Measurements from ENCODE around the gene TMEM108. TPM values are rescaled to one million over a fixed set of nuclear protein-coding genes. Genes with fewer than 3 reads are reported as not detected.

The TMEM108 gene
- total RNA-seq, 1 experiment from 2014 or later = 0.34 TPM

DNA sequence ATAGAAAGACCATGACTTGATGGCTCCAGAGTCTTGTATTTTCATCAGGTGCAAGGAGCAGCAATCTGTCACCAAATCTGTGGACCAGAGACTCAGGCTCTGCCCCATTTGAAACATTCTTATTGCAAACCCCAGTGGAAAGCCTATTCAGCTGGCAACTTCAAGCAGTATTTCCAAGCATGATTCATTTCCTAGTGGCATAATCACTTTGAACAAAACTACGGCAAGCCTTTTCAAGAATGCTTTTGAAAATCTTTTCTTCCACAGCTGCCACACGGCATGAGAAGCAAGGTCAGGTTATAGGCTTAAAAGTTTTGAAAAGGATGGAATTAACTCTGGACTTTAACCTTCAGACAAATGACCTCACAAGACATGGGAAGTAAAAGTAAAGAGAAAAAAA, 239.6 kb downstream of the TMEM108 start:
- no peak for DNase-seq (ENCODE audit: low read depth)

DNA sequence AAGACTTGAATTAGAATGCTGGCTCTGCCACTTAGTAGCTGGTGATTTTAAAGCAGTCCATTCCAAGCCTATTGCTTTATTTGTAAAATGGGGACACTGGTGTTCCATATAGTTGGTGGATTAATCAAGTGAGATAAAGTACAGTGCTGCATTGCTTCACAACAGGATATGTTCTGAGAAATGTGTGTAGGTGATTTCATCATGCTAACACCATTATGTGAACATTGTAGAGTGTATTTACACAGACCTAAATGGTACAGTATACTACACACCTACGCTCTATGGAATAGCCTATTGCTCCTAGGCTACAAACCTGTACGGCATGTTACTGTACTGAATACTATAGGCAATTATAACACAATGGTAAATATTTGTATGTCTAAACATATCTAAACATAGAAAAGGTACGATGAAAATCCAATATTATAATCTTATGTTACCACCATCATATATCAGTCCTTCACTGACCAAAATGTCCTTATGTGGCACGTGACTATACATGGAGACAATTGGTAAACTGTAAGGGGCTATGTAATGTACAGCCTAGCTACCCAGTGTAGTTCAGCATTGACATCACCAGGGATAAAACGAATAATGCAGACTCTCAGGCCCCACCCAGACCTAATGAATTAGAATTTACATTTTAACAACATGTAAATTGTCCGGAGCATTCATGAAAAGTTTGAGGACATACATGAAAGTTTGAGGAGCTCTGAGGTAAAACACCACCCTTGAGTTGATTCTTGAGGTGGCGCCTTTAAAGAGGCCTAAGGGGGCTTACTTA, 240.3 kb downstream of the TMEM108 start:
- DNase-seq (ENCODE audit: low read depth) = no peak

DNA sequence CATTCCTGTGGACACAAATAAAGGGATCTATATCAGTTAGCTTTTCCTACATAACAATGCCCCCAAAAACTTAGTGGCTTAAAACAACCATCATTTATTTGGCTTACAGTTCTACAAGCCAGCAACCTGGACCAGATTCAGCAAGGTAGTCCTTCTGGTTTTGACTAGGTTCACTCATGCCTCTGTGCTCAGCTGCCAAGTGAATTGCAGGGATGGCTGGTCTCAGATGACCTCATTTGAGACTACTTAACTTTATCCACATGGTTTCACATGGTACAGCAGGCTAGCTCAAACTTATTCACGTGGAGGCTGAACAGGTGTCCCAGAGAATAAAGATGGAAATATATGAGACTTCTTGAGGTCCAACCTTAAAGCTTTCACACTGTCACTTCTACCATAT, 242.4 kb downstream of the TMEM108 start:
- DNase-seq (ENCODE audit: low read depth) = no peak

DNA sequence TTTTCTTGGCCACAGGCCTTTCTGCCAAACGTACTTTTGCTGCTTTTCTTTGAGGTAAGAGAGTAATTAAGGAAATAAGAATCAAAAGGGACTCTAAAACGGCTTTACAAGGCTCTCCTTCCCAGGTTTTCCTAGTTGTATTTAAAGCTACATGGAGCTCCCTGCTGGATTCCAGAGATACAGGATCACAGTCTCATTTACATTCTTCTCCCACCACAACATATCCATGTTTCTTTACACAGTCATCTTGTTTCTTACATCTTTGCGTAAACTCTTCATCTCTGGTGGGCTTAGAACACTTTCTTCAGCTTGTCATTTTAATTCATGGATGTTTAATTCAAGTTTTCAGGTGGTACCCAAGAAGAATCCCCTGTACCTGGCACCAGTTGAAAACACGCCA, 244.0 kb downstream of the TMEM108 start:
- DNase-seq (ENCODE audit: low read depth) = no peak

DNA sequence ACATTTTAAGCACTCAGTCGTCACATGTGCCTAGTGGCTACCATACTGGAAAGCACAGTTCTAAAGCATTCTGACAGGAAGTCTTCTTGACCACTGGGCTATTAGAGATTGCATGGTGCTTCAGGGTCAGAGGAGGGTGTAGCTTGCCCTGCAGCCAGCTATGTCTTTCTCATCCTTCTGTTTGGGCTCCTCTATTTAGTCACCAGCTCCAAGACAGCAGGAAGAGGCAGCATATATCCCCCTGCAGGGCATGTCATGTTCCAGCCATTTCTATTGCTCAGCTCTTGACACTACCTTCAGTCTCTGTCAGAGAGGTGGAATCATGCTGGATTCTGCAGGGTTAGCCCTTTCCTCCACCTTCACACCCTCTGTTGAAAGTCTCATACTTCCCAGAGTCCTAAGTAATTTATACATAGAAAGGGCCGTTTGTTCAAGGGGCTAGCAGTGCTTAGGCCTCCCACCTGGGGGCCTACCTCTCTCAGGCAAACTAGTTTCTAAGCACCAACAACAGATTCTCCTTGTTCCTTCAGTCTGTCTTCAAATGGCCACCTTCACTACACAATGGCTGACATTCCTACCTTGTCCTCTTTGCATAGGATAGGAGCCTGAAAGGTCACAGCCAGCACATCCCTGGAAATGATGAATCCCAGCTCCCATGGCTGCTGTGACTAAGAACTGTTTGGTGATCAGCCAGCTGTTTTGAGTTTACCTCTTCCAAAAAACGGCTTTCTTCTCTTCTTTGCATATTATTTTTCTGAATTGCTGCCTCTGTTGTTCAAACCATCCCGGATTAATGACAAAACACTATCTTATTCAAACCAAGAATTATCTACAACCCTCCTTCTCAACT, 246.0 kb downstream of the TMEM108 start:
- no peak for DNase-seq (ENCODE audit: low read depth)

DNA sequence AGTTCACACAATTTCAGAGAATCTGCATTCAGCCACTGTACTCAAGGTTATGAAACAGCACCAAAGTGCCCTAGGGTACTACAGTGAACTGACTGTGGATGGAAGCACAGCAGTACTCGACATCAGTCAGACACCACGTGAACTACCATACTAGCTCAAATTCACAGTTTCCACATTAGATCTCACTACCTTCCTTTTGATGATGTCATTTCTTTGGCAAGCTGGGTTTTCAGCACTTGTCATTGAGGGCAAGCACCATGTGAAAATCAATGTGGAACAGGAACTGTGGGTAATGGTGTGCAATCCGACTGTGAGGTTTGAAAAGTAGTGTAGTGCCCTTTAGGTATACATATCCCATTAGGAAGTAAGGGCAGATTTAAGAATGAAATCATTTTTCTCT, 251.1 kb downstream of the TMEM108 start:
- DNase-seq (ENCODE audit: low read depth) = no peak

DNA sequence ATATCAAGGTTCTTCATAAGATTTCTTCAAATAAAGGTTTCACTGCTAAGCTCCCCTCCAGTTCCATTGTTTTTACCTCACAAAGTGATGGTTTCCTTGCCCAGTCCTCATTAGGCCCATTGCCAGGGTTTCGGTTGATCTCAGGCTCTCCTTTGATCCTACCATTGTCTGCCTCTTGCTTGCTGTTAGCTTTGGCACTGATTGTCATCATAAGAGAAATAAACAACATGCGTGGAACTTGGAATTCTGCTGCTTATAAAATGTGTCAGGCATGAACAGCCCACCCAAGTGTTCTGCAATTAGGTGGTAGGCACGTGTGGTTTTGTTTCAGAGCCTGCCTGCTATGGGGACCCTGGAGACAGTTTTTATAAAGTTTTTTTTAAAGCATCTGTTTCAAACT, 254.1 kb downstream of the TMEM108 start:
- DNase-seq (ENCODE audit: low read depth) = peak; percentile 34

DNA sequence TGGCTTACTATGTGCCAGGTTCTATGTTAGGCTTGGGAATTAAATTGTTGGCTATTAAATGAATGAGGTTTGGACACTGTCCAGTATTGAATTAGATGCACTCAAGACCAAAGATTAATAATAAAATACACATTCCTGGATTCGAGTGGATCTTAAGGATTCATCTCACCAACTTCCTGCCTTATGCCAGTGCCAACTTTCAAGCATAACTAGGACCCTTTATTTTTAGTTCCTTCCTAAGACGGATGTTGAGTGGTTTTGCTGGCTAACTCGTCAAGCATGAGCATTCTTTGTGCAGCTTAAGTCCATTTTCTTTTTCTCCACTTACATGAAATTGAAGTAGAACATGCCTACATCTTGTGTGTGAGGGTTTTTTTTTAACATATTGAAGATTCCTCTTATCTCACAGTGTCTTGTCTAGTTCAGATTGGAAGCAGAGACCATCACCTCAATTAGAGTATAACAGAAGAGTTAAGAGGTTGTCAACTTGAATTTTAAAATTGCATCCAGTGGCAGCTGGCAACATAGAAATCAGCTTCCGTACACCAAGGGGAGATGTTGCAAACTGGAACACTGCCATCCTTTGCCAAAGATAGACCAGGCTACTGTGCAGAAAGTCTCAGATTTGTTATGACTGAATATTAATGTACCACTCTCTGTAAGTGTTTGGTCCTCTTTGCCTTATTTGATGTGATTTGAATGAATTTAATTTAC, 255.4 kb downstream of the TMEM108 start:
- no peak for DNase-seq (ENCODE audit: low read depth)

DNA sequence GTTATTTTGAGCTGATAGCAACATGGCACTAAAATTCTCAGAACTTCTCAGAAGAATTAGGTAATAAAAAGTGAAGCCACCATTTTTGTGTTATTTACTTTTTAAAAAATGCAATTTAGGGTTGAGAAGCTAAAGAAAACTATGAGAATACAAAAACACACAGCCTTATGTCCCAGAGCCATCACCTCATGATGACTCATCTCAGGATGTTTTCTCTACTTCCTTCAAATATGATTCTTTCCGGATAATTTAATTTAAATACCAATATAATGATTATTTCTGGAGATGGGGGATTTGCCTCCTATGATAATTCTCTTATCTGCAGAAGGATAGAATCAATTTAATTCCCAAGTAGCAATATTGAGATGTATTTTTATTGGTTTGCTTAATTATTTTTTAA, 256.1 kb downstream of the TMEM108 start:
- DNase-seq (ENCODE audit: low read depth) = peak; percentile 23

DNA sequence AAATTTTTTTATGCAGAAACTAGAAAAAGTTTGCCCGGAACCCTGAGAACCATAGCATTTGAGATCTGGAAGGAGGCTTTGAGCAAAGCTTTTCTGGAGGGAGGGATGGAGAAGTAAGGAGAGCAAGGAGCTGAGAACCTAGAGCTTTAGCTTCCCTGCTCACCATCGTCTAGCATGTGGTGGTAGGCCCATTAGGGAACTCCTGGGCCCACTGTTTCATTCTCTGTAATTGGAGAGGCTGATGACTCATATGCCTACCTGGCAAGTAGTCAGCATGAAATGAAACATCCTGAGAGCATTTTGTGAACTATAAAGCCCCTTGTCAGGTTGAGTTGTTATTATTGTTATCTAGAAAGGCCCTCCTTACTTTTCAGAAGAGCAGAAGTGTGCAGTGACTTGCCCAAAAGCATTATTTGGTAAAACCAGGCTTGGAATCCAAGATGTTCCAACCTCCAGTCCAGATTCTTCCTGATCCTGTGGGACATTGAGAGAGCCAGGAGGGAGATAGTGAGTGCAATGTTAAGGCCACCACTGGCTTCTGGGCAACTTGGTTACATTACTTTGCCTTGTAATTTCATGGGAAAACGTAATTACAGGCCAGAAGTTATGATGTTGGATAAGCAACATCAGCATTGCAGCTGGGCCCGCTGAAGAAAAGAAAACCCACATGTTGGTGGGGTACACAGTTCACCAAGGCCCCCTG, 257.2 kb downstream of the TMEM108 start:
- DNase-seq (ENCODE audit: low read depth) = peak; percentile 74

DNA sequence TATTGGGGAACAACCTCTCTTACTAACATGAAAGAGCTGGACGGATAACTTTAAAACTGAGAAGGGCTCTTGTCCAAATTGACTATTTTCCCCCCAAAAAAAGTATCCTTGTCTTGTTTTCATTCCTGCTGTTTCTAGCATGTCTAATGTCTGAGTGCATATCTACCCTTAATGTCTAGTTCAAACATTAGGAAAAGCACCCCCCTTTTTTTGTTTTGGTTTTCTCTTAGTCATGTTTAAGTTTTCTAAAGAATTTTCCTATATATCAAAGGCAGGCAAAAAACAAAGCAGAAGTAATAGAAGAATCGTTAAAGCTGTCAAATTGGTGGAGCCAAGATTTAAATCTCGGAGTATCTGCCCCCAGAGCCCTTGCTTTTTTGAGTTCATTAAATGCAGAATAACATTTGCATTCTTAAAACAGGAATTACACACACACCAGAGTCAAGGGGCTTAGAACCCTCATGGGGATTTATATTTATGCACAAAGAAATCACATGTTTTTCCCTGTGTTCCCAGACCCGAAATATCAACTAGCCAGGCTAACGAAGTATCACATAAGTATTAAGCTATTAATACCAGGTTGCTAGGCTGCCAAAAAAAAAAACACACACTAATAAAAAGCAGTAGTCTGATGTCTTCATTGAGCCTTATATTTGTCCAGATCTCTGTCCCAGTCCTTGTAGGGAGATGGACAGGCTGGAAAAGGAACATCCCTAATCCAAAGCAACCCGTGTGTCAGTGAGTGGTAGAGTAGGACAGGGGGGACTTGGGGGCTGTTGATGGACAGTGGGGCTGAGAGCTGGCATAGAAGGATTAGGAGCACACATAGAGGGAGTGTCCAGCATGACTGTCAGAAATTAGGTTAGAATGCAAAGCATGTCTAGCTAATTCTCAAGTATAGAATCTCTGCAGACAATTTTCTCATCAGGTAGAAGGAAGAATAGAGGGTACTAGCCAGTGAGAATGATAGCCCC, 258.0 kb downstream of the TMEM108 start:
- DNase-seq (ENCODE audit: low read depth) = no peak

DNA sequence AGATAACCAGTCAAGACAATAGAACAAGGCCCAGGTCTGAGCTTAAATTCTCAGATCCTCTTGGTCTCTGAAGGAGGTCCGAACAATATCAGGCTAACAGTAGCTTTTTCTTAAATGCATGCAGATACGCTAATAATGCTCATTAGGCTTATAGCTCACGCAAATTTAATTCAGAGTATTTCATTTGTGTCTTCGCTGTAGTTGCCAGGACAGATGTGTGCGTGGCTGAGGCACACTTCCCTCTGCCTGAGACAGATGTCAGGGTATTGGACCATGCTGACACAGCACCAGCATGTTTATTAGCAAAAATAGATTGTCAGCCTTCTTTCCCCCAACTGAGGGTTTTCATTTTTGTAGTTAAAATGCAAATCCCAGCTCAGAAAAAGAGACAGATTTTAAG, 258.8 kb downstream of the TMEM108 start:
- no peak for DNase-seq (ENCODE audit: low read depth)

DNA sequence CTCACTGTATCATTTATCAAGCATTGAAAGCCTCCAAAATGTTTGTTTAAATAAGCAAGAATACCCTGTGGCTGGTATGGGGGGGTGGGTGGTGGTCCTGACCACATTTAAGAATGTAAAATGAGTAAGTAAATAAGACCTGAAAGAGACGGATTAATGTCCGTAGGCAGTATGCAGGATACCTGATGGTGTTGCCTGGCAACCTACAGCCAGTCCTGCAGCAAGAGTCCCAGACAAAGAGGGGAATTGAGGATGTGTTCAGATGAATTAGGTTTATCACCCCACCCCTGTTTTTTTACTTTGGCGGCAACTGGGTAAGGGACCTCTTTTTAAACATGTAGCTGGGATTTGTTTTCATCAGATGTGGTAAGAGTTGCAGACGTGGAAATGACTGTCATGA, 261.9 kb downstream of the TMEM108 start:
- DNase-seq (ENCODE audit: low read depth) = no peak

DNA sequence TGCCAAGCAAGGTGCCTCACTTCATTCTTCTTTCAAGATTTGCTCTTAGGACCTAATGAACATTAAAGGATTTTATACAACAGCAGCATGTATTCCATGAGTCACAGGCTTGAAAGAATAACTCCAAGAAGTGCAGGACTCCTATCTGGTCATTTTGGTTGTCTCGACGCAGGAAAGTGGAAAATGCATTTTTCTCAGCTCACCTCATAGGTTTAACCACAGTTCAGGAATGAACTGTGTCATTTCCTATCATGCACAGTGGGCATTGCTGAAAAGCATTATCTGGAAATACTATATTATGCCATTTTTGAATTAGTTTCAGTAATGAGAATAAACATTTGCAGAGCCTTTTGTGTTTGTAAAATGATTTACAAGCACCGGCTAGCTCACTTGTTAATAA, 263.0 kb downstream of the TMEM108 start:
- DNase-seq (ENCODE audit: low read depth) = peak; percentile 85

DNA sequence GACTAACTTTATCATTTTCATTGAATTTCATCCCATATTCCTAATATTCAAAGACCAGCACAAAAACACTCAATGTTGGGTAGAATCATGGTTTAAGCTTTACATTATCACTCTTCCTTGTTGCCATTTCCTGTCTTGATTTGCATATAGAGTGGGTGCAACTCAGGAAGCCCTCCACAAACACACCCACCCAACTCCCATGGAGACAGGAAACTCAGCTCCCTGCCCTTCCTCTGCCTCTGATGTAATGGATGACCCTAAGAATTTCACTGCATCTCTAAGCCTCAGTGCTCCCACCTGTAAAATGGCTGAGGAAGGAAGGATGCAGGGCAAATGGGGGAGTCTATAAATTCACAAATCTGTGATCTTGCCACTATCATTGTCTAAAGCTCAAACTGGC, 263.5 kb downstream of the TMEM108 start:
- peak; percentile 67 for DNase-seq (ENCODE audit: low read depth)

DNA sequence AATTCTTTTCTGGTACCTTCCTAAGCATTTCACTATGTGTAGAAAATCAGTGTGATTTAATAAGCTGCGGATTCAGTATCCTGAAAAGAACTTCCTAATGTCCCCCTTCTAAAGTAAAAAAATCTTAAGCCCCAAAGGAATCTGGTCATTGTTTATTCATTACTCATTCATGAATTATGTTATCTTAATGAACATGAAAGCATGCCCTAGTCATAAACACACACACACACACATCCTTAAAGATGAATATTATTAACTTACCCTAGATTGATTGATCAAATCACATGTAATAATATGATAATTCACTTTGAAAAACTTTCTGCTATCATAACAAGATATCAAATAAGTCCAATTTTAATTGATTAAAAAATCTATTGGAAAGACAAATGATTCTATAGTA, 265.2 kb downstream of the TMEM108 start:
- DNase-seq (ENCODE audit: low read depth) = no peak

DNA sequence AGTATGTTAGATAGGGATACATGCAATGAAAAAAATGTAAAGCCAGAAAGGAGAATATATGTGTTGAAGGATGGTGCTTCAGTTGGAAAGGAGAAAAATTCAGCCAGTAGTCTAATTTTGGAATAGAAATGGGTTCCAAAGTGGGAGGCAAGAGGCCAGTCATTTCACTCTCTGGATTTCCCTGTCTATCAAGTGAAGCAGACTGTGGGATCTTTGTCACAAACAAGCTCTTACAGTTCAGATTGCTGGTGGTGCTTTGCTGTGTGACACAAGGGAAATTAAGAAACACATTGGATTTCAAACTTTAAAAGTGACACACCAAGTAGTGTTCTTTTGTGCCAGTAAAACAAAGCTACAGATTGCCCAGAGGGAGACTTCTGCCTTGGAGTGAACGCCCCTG, 279.7 kb downstream of the TMEM108 start:
- DNase-seq (ENCODE audit: low read depth) = no peak

DNA sequence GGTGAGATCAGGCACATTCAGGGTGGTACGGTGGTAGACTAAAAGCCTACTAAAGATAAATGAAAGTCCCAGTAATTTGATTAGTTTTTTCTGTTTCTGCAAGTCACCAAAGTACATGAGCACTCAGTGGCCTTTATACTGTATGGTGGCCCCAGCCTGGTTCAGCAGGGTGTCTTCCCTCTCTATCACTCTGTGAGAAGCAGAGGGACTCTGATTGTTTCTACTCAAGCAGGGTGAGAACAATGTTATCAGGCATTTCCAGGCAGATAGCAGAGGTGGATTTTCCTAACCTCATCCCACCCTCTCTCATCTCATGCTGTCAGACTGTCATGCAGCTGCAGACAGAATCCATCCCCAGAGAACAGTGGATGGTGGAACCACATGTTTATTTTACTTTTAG, 290.2 kb downstream of the TMEM108 start:
- no peak for DNase-seq (ENCODE audit: low read depth)

DNA sequence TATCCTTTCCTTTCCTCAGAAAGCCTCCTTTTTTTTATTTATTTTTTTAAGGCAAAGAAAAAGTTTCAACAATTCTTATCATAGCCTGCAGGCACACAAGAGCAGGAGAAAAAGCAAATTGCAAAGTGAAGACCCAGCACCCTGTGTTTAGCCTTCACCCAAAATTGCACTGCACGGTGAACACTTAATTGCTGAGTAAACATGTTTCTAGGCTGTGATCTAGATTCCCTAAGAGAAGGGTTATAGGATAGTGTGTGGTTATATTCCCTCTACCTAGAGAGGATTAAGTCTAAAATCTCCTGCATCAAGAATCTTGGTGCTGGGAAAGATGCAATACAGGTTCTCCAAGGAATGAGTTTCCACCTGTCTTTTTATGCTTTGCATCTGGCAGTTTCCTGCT, 291.4 kb downstream of the TMEM108 start:
- no peak for DNase-seq (ENCODE audit: low read depth)

DNA sequence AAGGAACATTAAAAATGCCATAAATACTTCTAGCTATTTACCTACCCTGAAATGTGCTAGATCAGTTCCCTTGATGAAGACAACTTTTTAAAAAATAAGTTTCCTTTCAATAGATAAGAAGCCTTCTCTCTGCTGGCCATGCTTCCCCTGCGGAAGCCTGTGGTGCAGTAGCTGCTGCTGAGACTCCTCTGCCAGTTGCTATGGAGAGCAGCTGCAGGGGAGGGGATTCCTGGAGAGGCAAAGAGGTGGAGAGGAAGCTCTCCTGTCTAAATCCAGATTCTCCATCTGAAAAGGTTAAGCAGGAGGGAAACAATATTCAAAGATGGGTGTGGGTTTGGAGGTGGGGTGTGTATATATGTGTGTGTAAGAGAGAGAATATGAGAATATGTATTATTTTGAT, 291.9 kb downstream of the TMEM108 start:
- no peak for DNase-seq (ENCODE audit: low read depth)

DNA sequence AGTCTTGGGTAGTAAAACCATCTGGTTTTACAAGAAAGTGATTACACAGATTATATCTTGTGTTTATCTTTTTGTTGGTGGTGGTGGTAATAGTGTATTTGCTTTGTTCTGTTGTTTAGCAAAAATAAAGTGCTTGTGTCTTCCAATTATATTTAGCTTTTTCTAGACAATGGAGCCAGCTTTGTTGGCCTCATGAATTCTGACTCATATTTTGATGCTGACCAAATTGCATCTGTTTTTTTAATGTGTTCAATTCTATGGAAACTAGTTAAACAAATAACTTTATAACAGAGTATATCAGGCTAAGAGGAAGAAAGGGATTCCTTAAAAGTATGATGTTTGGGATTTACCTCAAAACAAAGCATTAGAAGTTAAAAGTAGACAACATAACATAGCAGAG, 292.3 kb downstream of the TMEM108 start:
- DNase-seq (ENCODE audit: low read depth) = no peak
